ENCODE measurements around the gene HOXB3.
"Not testable (repeated sequence)": the region's sequence is repeated elsewhere in the genome, so short reads cannot be mapped to it uniquely, and the experiment has no call there.

HOXB3 gene

DNA sequence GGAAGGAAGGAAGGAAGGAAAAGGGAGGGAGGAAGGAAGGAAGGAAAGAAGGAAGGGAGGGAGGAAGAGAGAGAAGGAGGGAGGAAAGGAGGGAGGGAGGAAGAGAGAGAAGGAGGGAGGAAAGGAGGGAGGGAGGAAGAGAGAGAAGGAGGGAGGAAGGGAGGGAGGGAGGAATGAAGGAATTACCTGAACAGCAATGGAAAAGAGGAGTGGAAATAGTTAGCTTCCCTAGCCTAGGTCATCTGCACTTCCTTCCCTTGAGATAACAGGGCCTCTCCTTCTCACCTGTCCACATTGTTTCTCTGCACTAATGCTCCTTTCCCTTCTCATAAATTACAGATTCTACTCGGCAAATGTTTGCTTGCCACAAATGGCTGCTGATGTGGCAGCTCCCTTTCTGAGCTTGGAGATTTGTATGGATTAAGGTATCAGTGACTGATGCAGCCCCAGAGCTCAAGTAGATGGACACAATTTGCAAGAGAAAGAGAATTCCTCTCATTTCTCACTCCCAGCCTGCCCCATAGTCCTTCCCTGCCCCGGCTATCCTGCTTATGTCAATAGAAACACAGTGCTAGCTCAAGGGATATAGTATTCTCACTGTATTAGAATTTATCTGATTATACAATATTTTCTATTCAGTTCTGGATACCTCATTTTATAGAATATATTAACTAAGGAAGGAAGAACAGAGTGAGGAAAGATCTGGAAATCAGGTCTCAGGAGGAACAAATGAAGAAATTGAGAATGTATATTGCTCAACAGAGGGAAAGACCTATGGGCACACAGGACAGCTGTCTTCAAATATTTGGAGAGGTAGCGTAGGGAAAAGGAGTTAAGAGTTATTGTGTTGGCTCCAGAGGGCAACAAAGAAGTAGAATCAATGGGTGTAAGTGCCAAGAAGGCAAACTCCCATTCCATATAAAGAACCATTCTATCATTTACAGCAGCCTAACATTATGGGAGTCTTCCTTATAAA lies 73.8 kb downstream of the HOXB3 start:
- DNase-seq = no peak

DNA sequence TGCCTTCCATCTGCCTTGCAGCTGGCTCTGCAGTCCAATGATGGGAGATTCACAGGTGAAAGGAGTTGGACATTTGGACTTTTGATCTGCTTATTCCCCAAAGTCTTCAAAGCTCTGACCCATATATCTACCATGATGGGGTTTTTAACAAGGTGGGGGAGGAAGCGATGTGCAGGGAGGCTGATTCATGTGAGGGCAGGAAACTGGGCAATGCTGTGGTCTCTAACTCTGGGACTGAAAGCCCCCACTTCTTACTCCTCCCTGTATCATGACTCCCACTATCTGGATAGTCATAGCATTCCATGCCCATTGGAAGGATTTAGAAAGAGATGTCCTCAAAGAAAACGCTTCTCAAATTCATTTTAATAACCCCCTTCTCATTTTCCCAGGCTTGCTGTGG lies 75.6 kb downstream of the HOXB3 start:
- no peak for DNase-seq

DNA sequence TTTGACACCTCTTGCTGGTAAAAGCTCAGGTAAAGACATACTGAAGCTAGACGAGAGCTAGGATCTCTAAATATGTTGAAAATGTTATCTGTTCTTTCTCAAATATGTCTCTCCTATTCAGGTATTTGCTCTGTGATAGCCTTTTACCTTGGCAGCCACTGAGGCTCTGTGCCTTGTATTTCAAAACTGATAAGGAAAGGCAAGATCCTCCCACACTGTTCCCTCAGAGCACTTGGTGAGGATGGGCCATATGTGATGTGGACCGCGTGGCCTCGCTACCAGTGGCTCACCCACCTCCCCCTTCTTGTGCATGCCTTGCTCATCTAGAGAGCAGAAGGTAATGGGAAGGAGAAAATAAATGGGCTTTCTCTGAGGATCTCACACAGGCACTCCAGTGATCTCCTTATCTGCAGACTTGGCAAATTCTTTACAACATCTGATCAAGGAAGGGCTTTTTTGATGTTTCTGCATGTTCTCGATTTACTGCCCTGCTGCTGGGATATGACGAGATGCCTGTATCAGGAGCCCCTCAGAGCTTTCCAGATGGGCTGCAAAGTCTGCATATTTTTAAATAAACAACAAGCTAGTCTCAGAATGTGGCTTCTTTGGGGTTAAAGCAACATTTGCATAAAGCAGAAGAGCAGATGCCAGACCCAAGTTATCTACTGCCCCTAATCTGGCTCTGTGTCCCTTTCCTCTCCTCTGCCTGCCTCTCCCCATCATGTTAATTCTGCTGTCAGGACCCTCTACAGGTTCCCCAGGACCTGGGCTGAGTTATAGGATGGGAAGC lies 76.2 kb downstream of the HOXB3 start:
- no peak for DNase-seq

DNA sequence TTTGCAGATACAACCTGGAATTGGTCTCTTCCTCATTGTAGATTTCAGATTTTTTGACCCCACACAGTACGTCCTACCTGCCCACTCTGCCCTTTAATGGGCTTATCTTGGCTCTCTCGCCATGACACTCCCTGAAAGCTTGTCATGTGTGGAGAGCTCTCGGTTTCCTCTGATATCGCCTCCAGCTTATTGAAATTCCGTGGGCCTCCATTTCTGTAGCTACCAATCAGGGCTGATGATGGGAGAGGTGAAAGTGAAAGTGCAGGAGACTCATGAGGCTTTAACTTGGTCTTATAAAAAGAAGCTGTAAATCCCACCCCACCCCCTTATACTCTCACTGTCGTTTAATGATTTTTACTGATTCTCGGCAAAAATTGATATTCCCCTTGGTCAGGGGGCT lies 76.9 kb downstream of the HOXB3 start:
- no peak for DNase-seq

DNA sequence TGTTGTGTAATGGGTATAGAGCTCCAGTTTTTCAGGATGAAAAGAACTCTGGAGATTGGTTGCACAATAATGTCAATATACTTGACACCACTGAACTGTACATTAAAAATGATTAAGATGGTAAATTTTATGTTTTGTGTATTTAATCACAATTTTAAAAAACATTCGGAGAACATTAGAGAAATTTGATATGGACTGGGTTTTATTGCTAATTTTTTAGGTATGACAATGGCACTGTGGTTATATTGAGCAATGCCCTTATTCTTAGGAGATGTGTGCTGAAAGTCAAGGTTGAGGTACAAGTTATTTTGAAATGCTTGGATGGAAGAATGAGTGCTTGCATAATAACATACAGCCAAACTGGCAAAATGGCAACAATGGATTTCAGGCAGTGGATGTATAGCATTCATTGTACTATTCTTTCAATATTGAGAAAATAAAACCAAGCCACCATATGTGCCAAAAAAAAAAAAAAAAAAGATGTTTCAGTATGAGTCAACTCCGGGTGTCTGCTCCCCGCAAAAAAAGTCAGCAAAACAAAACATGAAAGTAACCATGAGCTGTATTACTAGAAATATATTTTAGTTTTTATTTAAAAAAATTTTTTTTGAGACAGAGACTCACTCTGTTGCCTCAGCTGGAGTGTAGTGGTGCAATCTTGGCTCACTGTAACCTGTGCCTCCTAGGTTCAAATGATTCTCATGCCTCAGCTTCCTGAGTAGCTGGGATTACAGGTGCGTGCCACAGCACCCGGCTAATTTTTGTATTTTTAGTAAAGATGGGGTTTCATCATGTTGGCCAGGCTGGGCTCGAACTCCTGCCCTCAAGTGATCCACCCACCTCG lies 79.1 kb downstream of the HOXB3 start:
- peak; percentile 29 for DNase-seq

DNA sequence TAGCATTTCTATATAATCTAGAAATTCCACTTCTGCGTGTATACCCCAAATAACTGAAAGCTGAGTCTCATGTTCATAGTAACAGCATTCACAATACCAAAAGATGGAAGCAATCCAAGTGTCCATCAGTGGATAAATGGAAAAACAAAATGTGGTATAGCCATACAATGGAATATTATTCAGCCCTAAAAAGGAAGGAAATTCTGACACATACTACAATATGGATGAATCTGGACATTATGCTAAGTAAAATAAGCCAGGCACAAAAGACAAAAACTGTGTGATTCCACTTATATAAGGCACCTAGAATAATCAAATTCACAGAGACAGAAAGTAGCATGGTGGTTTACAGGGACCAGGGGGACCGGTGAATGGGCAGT lies 79.7 kb downstream of the HOXB3 start:
- no peak for DNase-seq

DNA sequence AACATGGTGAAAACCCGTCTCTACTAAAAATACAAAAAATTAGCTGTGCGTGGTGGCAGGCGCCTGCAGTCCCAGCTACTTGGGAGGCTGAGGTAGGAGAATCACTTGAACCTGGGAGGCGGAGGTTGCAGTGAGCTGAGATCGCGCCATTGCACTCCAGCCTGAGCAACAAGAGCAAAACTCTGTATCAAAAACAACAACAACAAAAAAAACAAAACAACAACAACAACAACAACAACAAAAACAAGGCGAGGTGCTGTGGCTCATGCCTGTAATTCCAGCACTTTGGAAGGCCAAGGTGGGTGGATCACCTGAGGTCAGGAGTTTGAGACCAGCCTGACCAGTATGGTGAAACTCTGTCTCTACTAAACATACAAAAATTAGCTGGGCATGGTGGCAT lies 80.3 kb downstream of the HOXB3 start:
- not testable (repeated sequence) for DNase-seq

DNA sequence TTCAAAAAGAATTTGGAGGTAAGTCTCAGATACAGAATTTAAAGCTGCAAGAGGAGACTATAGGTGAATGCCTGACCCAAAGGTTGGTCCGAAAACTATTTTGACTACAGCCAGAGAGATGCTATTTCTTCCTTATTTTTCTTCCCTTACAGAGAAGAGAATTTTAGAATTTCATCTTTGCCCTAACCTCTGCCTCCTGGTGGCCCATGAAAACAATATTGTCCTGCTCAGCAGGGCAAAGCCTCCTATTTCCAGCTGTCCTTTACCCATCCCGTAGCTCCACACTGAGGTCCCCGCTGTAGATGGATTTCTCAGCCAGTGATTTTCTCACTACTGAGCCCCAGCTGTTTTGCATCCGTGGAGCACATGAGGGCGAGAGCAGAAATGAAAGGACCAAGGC lies 83.8 kb downstream of the HOXB3 start:
- no peak for DNase-seq

DNA sequence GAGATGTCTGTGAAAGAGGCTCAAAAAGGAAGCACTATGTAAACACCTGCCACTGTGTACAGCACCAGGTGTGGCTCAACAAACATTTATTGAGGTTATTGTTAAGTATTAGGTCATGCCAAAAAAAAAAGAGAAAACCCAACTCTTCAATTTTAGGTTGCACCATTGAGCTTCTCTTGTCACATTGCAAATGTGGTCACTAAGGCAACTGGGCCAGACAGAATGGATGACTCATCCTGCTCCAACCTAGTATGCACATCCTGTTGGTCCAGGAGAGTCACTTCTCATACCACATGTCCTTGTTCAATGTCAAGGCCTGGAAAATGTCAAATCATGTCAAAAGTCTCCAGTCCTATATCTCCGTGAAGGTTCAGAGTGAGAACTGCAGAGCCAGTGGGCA lies 84.3 kb downstream of the HOXB3 start:
- peak; percentile 34 for DNase-seq

DNA sequence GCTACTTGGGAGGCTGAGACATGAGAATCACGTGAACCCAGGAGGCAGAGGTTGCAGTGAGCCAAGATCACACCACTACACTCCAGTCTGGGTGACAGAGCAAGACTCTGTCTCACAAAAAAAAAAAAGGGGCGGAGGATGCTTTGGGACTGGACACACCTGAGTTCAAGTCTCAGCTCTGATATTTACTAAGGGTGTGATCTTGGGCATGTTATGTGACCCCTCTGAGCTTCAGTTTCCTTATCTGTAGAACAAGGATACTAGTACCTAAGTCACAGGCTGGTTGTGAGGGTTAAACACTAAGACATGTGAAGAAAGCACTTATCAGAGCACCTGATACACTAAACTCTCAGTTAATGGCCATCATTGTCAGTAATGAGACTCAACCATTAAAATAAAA lies 85.1 kb downstream of the HOXB3 start:
- no peak for DNase-seq

DNA sequence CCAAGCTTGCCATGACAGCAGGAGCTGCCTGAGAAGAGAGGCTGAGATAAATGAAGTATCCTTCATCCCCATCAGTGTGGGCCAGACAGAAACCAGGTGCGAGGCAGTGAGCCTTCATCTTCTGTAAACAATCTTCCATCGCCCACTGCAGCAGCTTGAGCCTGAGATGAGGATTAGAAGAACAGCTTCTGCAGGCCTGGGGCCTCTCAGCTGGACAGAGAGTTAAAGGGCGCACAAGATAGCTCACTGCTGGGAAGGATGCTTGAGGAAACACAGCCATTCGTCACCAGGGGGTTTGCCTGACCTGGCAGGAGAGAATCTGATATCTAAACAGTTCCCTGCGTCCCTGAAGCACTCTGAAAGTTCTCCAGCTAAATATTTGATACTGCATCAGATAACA lies 86.3 kb downstream of the HOXB3 start:
- DNase-seq = no peak

DNA sequence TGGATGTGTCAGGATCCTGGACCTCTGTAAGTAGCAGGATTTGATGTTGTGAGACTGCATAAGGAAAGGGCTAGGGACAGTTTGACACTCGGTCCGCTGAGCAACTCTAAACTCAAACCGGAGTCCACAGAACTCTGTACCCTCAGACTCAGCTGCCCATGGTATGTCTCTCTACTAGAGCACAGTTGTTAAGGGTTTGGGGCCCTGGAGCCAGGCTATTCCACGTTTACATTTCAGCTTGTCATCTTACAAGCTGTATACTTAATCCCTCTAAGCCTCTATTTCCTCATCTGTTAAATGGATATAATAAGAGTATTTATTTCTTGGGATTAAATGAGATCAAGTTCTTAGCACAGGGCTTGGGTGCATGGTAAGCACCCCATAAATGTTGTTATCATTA lies 87.1 kb downstream of the HOXB3 start:
- DNase-seq = no peak

DNA sequence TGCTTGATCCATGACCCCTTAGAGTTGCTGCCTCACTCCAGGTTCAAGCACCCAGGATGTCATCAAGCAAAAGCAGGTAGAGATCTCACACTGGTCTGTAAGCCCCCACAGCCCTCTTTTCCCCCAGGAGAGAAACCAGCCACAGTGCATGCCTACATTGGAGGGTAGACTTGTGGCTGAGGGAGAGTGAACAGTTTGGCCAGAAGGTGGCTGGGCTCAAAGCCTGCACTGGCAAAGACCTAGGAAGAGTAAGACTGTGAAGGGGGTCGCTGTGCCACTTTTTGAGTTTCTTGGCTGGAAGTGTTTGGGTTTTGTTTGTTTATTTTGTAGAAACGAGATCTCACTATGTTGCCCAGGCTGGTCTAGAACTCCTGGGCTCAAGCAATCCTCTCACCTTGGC lies 87.7 kb downstream of the HOXB3 start:
- DNase-seq = no peak

DNA sequence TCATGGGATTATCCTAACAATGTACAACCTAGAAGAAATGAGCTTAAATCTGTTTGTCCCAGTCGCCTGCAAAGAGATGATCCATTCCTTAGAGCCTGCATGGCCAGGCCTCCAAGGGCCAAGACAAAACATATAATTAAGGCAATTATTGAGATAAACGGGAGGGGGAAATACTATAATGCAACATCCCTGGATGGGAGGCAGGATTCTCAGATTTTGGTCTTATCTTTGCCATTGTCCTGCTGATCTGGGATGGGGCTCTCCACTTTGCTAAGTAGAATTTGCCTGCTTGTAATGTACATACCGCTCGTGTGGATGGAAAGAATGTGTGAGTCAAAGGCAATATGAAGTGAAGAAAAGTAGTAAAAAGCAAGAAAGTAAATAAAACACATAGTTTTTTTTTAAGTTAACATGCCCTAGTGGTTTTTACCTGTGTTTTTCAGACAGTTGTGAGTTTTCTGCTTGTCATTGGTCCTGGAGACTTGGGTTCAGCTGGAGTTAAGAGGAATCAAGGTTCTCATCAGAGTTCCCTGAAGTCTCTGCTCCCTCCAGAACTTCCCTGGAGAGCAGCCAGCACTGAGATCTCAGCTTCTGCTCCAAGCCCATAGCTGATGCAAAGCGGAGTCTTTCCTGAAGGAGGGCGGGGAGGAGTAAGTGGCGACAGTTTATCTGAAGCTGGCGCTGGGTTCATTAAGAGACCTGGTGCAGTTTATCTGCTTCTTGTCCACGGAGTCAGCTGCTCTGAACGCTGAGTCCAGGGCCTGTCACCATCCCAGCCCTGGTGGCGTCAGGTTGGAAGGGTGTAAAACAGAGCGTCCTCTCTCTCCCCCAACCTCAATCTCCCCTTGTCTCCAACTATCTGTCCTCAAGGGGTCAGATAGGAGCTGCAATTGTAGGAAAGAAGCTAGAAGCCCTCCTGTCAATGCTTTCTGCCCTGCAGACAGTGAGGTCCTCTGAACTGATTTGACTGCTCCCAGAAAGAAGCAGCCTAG lies 89.3 kb downstream of the HOXB3 start:
- no peak for DNase-seq

DNA sequence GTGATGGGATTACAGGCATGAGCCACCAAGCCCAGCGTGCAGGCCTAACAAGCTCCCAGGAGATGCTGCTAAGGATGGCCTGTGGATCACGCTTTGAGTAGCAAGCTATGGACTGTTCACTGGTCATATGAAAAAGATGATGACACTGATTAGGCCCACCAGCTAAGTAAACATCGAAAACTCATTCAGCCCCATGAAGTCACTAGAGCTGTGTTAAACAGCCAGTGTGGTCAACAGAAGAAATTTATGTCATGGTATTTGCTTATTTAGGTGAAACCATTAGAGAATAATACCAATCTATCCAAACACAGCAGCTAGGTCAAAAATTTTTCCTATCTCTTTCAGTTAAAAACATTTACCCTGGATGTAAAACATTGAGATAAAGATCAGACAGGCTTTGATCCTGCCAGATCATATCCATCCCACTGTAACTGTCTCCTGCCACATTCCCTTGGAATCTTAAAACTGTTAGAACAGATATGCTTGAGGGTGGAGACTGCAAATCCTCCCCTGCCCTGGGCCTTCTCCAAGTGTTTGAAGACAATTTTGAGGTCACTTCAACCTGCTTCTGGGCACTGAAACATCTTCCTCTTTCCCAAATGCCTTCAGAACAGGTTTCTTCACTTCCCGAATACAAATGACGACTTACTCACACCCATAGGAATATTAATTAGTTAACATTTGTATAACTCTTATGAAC lies 90.2 kb downstream of the HOXB3 start:
- DNase-seq = no peak

DNA sequence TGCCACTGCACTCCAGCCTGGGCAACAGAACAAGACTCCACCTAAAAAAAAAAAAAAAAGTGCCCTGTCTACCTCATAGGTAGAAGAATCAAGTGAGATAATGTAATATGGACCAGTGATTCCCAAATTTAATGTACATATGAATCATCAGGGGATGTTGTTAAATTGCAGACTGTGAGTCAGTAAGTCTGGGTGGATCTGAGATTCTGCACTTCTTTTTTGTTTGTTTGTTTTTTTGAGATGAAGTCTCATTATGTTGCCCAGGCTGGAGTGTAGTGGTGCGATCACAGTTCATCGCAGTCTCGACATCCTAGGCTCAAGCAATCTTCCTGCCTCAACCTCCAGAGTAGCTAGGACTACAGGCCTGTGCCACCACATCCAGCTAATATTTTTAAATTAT lies 90.8 kb downstream of the HOXB3 start:
- no peak for DNase-seq

All from activated effector memory CD4-positive, alpha-beta T cell treated with Interleukin-2 at 50 U/mL for 16 hours (primary cell).